NCI-H1436 treated with DMSO at 0.1 percent for 48 hours (cell line): Measurements from ENCODE around the gene STX1A.
A peak's percentile ranks its signal among the peaks of the same experiment; 100 is the strongest.
"Not testable (repeated sequence)": the region's sequence is repeated elsewhere in the genome, so short reads cannot be mapped to it uniquely, and the experiment has no call there.

ENCODE experiments used
- DNase-seq: peaks from one replicate; lab custom pipeline; 2025; lab: John Stamatoyannopoulos, UW

STX1A gene

GRCh38 chr7:73735528-73735905 lies 16.0 kb upstream of the STX1A start:
- no peak for DNase-seq

GRCh38 chr7:73734619-73735527 lies 15.4 kb upstream of the STX1A start:
- DNase-seq, result peak; percentile 74

- no peak for DNase-seq
Measured at GRCh38 chr7:73732397-73732796, 12.9 kb upstream of the STX1A start.

- no peak for DNase-seq
Measured at GRCh38 chr7:73730485-73730884, 11.0 kb upstream of the STX1A start.

GRCh38 chr7:73728551-73728950 lies 9.1 kb upstream of the STX1A start:
- no peak for DNase-seq

- no peak for DNase-seq
Measured at GRCh38 chr7:73727952-73728351, 8.5 kb upstream of the STX1A start.

GRCh38 chr7:73726083-73726466 lies 6.6 kb upstream of the STX1A start:
- no peak for DNase-seq

GRCh38 chr7:73723813-73724212 lies 4.3 kb upstream of the STX1A start:
- no peak for DNase-seq

- DNase-seq, result no peak
Measured at GRCh38 chr7:73722785-73723184, 3.3 kb upstream of the STX1A start.

GRCh38 chr7:73722182-73722581 lies 2.7 kb upstream of the STX1A start:
- DNase-seq, result not testable (repeated sequence)

- no peak for DNase-seq
Measured at GRCh38 chr7:73721377-73721817, 1.9 kb upstream of the STX1A start.

GRCh38 chr7:73720443-73720842 lies 974 bp upstream of the STX1A start:
- not testable (repeated sequence) for DNase-seq

GRCh38 chr7:73719806-73720169 lies 319 bp upstream of the STX1A start:
- no peak for DNase-seq

GRCh38 chr7:73718438-73718881 lies 1.0 kb downstream of the STX1A start:
- DNase-seq, result no peak

- DNase-seq, result no peak
Measured at GRCh38 chr7:73717991-73718405, 1.5 kb downstream of the STX1A start.

- no peak for DNase-seq
Measured at GRCh38 chr7:73717025-73717807, 2.3 kb downstream of the STX1A start.

GRCh38 chr7:73716318-73716890 lies 3.1 kb downstream of the STX1A start:
- no peak for DNase-seq

- DNase-seq, result peak; percentile 41
Measured at GRCh38 chr7:73715648-73716317, 3.7 kb downstream of the STX1A start.

GRCh38 chr7:73713319-73713718 lies 6.2 kb downstream of the STX1A start:
- DNase-seq, result not testable (repeated sequence)

- no peak for DNase-seq
Measured at GRCh38 chr7:73712773-73713172, 6.7 kb downstream of the STX1A start.

- DNase-seq, result no peak
Measured at GRCh38 chr7:73708961-73709549, 10.4 kb downstream of the STX1A start.
